GM21390 (cell line): ENCODE data around the gene SOCS3.
"Not testable (repeated sequence)": the region's sequence is repeated elsewhere in the genome, so short reads cannot be mapped to it uniquely, and the experiment has no call there.

Experiments
- ATAC-seq: cut with Tn5 transposase; IDR thresholded peaks from one replicate; pipeline ENCODE4 v1.9.1; 2021; ENCODE audit not compliant: unreplicated experiment

SOCS3 gene

DNA sequence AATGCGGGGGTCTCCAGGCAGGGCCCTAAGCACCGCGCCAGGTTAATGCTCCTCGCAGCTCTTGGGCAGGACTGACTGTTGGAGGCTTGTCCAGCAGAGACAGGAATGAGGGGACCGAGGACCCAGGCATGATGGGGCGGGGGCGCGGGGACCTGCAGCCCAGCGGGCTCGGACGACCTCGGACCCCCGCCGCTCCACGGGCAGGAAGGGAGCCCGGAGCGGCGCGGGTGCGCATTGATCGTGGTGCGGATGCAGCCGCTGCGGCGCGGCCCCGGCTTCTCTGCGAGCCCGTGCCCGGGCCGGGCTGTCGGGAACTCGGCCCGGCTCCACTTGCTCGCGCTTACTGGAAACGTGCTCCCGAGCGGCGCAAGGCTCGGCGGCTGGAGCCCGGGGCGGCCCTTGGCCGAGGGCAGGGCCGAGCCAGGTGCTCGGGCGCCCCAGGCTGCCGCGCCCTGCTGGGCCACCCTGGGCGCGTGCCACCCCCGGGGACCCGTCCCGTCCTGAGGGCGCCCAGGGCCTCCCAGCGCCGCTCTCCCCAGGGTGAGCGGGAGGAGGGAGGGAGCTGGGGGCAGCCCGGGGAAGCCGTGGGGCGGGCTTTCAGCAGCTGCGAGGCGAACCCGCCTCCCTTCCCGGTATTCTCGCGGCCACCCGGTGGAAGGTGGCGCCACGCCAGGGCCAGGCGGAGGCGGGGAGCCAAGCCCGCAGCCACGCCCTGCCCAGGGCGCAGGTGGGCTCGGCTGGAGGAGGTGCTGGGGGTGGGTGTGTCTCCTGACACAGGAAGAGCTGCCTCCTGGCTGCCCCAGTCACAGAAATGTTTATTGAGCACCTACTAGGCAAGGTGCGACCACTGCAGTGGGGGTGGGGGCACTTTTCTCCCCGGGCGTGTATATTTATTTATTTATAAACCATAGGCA lies 45.9 kb downstream of the SOCS3 start:
- no peak for ATAC-seq

DNA sequence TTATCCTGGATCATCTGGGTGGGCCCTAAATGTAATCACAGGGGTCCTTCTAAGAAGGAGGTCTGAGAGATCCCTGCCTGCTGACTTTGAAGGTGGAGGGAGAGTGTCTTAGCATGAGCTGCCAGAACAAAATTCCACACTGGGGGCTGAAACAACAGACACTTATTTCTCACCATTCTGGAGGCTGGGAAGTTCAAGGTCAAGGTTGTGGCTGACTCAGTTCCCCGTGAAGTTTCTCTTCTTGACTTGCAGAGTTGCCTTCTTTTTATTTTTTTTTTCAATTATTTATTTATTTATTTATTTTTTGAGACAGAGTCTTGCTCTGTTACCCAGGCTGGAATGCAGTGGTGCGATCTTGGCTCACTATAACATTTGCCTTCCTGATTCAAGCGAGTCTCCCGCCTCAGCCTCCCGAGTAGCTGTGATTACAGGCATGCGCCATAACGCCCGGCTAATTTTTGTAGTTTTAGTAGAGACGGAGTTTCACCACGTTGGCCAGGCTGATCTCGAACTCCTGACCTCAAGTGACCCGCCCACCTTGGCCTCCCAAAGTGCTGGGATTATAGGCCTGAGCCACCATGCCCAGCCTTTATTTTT lies 50.1 kb downstream of the SOCS3 start:
- ATAC-seq = not testable (repeated sequence)

DNA sequence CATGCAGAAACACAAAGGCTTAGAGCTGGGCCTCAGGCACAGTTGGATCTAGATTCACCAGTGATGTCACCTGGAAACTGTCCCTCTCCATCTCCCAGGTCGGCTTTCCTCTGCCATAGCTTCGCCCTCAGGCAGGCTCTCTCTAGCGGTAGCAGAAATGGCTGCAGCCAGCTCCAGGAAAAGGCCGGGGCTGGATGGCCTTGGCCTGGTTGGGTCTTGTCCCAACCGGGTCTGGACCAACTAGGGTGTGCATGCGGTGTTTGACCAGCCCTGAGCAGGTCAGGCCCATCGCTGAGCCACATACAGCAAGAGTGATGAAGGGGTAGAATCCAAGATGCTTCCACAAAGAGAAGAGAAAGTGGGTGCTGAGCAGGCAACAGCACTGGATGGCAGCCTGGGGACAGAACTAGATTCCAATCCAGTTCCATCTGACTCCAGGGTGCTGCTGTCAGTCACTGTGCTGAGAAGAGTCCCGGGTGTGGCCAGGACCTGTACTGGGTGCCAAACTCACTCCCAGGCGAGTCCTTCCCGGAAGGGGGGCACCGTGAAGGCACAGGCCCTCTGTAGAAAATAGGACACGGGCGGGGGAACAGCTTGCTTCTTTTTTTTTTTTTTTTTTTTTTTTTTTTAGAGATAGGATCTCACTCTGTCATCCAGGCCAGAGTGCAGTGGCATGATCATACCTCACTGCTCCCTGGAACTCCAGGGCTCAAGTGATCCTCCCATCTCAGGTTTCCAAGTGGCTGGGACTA lies 51.8 kb downstream of the SOCS3 start:
- ATAC-seq = no peak

DNA sequence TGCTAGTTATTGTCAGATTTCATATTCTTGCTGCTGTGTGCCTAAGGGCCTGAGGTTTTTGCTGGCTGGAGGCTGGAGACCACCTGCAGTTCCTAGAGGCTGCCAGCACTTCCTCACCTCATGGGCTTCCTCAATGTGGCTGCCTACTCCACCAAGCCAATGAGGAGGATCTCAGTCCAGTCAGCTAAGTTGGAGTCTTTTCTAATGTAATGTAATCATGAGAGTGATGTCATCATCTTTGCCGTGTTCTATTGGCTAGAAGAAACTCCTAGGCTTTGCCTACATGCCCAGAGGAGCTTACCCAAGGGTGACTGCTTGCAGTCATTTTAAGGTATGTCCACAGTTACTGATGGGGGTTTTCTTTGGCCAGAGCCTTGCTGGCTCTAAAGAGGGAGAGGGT lies 53.0 kb downstream of the SOCS3 start:
- ATAC-seq = no peak
